ENCODE data around the gene ADGRG6.

The ADGRG6 gene

DNA sequence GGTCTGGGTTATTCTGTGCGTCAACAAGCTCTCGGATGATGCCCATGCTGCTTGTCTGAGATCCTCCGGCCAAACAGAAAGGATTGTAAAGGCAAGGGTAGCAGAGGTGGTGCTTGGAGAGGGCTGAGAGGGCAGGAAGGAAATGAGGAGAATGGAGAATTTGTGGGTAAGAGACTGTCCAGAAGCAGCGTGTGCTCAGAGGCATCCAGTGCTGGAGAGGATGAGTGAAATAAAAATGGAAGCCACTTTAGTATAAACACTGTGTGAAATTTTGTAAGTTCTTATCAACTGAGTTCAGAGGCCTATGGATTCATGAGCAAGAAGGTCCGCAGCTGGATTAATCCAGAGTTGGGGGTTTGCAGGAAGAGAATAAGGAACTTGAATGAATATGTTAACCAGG lies 59.5 kb downstream of the ADGRG6 start:
- no peak for DNase-seq (ENCODE audit: low read depth)
- no peak overlapping the region for H3K4me3 ChIP-seq (ENCODE audit: low read depth, low read length)
- TF ChIP-seq, protein P1, sequence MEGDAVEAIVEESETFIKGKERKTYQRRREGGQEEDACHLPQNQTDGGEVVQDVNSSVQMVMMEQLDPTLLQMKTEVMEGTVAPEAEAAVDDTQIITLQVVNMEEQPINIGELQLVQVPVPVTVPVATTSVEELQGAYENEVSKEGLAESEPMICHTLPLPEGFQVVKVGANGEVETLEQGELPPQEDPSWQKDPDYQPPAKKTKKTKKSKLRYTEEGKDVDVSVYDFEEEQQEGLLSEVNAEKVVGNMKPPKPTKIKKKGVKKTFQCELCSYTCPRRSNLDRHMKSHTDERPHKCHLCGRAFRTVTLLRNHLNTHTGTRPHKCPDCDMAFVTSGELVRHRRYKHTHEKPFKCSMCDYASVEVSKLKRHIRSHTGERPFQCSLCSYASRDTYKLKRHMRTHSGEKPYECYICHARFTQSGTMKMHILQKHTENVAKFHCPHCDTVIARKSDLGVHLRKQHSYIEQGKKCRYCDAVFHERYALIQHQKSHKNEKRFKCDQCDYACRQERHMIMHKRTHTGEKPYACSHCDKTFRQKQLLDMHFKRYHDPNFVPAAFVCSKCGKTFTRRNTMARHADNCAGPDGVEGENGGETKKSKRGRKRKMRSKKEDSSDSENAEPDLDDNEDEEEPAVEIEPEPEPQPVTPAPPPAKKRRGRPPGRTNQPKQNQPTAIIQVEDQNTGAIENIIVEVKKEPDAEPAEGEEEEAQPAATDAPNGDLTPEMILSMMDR (conservative IDR thresholded peaks at IDR 0.05; ENCODE audit: low read depth, low read length), result no peak

DNA sequence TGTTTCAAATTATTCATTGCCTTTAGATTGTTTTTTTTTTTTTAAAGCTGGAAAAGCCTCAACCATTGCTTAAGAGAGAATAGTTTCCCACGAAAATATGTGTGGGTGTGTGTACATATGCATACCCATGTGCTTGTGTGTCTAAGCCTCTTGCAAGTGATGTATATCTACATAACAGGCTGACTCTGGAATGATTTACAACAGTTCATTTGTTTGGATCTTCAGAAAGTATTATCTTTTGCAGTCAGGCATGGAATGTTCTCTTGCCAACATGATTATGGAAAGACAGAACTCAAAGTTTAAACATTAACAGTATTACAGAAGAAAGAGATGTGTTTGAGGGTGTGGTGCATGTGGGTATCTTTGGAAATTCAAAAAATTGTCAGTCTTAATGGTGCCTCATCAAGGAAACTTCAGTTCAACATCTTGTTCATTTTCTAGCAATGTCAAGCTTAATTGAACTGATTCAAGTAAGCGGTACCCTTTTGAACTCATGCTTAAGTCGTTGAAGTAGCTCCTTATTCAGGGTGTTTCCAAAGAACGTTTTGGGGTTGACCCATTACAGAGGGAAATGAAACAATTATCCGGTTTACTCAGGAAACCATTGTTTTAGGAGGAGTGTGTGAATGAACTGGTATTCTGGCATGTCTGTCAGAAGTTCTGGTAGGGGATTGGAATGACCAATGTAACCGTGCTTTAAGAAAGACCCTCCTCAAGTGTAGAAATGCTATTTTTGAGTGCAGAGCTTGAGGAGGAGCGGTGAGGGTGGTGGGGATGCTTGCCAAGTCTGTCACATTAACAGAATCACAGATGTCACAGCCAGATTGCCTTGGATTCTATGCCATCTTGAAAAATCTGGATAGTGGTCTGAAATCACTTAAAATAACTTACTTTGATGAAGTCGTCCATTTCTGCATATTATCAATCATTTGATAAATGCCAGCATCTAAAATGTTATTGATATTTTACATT lies 60.3 kb downstream of the ADGRG6 start:
- H3K4me3 ChIP-seq (ENCODE audit: low read depth, low read length), result no peak overlapping the region
- peak; percentile 83 for DNase-seq (ENCODE audit: low read depth)
- TF ChIP-seq, protein P1 (conservative IDR thresholded peaks at IDR 0.05; ENCODE audit: low read depth, low read length), result no peak

- H3K4me3 ChIP-seq (ENCODE audit: low read depth, low read length), result no peak overlapping the region
- TF ChIP-seq, protein P1 (conservative IDR thresholded peaks at IDR 0.05; ENCODE audit: low read depth, low read length), result no peak
Measured at GRCh38 chr6:142367061-142367460, 65.3 kb downstream of the ADGRG6 start.

GRCh38 chr6:142367501-142368018 lies 65.8 kb downstream of the ADGRG6 start:
- TF ChIP-seq, protein P1 (conservative IDR thresholded peaks at IDR 0.05; ENCODE audit: low read depth, low read length), result no peak
- DNase-seq (ENCODE audit: low read depth), result no peak
- H3K4me3 ChIP-seq (ENCODE audit: low read depth, low read length), result no peak overlapping the region

More at GRCh38 chr6:142367061-142367460, 65.3 kb downstream of the ADGRG6 start:
- DNase-seq (ENCODE audit: low read depth), result no peak

GRCh38 chr6:142369266-142369665 lies 67.5 kb downstream of the ADGRG6 start:
- DNase-seq (ENCODE audit: low read depth), result no peak
- no peak overlapping the region for H3K4me3 ChIP-seq (ENCODE audit: low read depth, low read length)
- TF ChIP-seq, protein P1 (conservative IDR thresholded peaks at IDR 0.05; ENCODE audit: low read depth, low read length), result no peak

DNA sequence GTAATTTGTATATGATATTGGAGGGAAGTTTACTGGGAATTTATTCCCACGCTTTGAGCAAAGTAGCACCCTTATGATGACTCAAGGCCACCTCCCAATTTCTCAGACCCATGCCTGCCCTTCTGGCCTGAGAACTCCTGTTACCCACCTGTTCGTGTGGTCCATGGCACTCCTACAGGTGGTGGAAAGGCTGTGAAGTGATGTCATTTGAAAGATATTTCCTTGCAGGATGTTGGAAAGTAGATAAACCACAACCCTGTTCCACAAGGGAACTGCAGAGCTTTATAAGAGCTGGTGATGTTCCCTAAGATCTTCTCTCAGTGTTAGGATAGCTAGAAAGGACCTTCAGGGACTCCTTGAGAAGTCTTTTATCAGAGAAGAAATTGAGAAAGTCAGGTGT lies 70.5 kb downstream of the ADGRG6 start:
- TF ChIP-seq, protein P1 (conservative IDR thresholded peaks at IDR 0.05; ENCODE audit: low read depth, low read length), result no peak
- DNase-seq (ENCODE audit: low read depth), result peak; percentile 35
- no peak overlapping the region for H3K4me3 ChIP-seq (ENCODE audit: low read depth, low read length)

Data from choroid plexus epithelial cell (primary cell).